ENCODE data around the gene SLC25A22. TPM values are rescaled to one million over a fixed set of nuclear protein-coding genes. Genes with fewer than 3 reads are reported as not detected.

The SLC25A22 gene
- total RNA-seq, 1 donor from 2014 or later = 84.9 TPM

GRCh38 chr11:811446-812245 is 13.6 kb upstream of the SLC25A22 start:
- H3K9me3 Mint-ChIP-seq = no peaks in the 10 kb centered on the region
- peaks cover 26% of the 10 kb centered on the region for H3K4me1 Mint-ChIP-seq
- intact Hi-C loops (cut with micrococcal nuclease) = loop anchor here (2.0 kb wide), 1 partner anchor 15 kb away; the partner anchor contains the start of gene CRACR2B
- H3K27ac Mint-ChIP-seq = peak overlapping the region; percentile 87
- peak overlapping the region; percentile 94 for H3K4me3 Mint-ChIP-seq
- H3K27me3 Mint-ChIP-seq = no peaks in the 10 kb centered on the region
- H3K36me3 Mint-ChIP-seq (ENCODE audit: low read depth) = peaks cover 37% of the 10 kb centered on the region
- no peak for DNase-seq

GRCh38 chr11:810040-810567 is 12.0 kb upstream of the SLC25A22 start:
- peak overlapping the region; percentile 98 for H3K27ac Mint-ChIP-seq
- peak overlapping the region; percentile 94 for H3K4me3 Mint-ChIP-seq
- intact Hi-C loops (cut with micrococcal nuclease) = loop anchor here (2.0 kb wide), 1 partner anchor 17 kb away; the partner anchor contains the start of gene CRACR2B
- H3K36me3 Mint-ChIP-seq (ENCODE audit: low read depth) = peaks cover 35% of the 10 kb centered on the region
- no peaks in the 10 kb centered on the region for H3K27me3 Mint-ChIP-seq
- no peaks in the 10 kb centered on the region for H3K9me3 Mint-ChIP-seq
- DNase-seq = no peak
- peaks cover 25% of the 10 kb centered on the region for H3K4me1 Mint-ChIP-seq

- Mint-ChIP-seq H3K27me3 (no peaks in the 10 kb centered on the region), H3K9me3 (no peaks in the 10 kb centered on the region), H3K27ac (peak within 1 kb of the TSS; percentile 98), H3K4me1 (peaks cover 27% of the 10 kb centered on the region), H3K36me3 (ENCODE audit: low read depth) (peaks cover 35% of the 10 kb centered on the region), H3K4me3 (peak within 1 kb of the TSS; percentile 94)
- peak; percentile 99 for DNase-seq
- intact Hi-C loops (cut with micrococcal nuclease) = loop anchor here (1.0 to 2.0 kb wide), 5 partner anchors 10 to 33 kb away; partner anchors contain the start of genes CRACR2B, GATD1, POLR2L and TSPAN4
Measured at GRCh38 chr11:809287-810039, 11.4 kb upstream of the SLC25A22 start, which contains the start of gene RPLP2. Gene RPLP2 (plus strand): TSS chr11:809967. CDS start chr11:810235, 268 bp downstream.

GRCh38 chr11:808427-809286 is 10.6 kb upstream of the SLC25A22 start:
- Mint-ChIP-seq H3K9me3 (no peaks in the 10 kb centered on the region), H3K4me1 (peaks cover 24% of the 10 kb centered on the region), H3K27ac (peak overlapping the region; percentile 98), H3K36me3 (ENCODE audit: low read depth) (peaks cover 32% of the 10 kb centered on the region), H3K4me3 (peak overlapping the region; percentile 94), H3K27me3 (no peaks in the 10 kb centered on the region)
- DNase-seq = peak; percentile 71
- intact Hi-C loops (cut with micrococcal nuclease) = loop anchor here (1.0 to 2.0 kb wide), 4 partner anchors 11 to 34 kb away; partner anchors contain the start of genes GATD1, POLR2L and TSPAN4

GRCh38 chr11:804599-804964 is 6.5 kb upstream of the SLC25A22 start:
- DNase-seq = no peak
- Mint-ChIP-seq H3K4me3 (peak overlapping the region; percentile 79), H3K27ac (peak overlapping the region; percentile 69), H3K9me3 (no peaks in the 10 kb centered on the region), H3K27me3 (no peaks in the 10 kb centered on the region), H3K4me1 (peaks cover 9% of the 10 kb centered on the region), H3K36me3 (ENCODE audit: low read depth) (peaks cover 12% of the 10 kb centered on the region)
- intact Hi-C loops (cut with micrococcal nuclease) = no loop called here

GRCh38 chr11:803770-804598 is 5.9 kb upstream of the SLC25A22 start:
- Mint-ChIP-seq H3K4me3 (peak overlapping the region; percentile 79), H3K27ac (peak overlapping the region; percentile 69)
- intact Hi-C loops (cut with micrococcal nuclease) = no loop called here

GRCh38 chr11:803467-803742 is 5.3 kb upstream of the SLC25A22 start:
- H3K36me3 Mint-ChIP-seq (ENCODE audit: low read depth) = peaks cover 10% of the 10 kb centered on the region
- no peak overlapping the region for H3K27ac Mint-ChIP-seq
- H3K9me3 Mint-ChIP-seq = no peaks in the 10 kb centered on the region
- intact Hi-C loops (cut with micrococcal nuclease) = no loop called here
- H3K4me1 Mint-ChIP-seq = peaks cover 6% of the 10 kb centered on the region
- H3K27me3 Mint-ChIP-seq = no peaks in the 10 kb centered on the region
- DNase-seq = no peak
- H3K4me3 Mint-ChIP-seq = peak overlapping the region; percentile 79

More at GRCh38 chr11:803770-804598, 5.9 kb upstream of the SLC25A22 start:
- Mint-ChIP-seq H3K27me3 (no peaks in the 10 kb centered on the region), H3K36me3 (ENCODE audit: low read depth) (peaks cover 11% of the 10 kb centered on the region), H3K9me3 (no peaks in the 10 kb centered on the region), H3K4me1 (peaks cover 8% of the 10 kb centered on the region)
- no peak for DNase-seq

GRCh38 chr11:802693-803466 is 4.8 kb upstream of the SLC25A22 start:
- Mint-ChIP-seq H3K9me3 (no peaks in the 10 kb centered on the region), H3K4me3 (peak overlapping the region; percentile 45), H3K27me3 (no peaks in the 10 kb centered on the region), H3K36me3 (ENCODE audit: low read depth) (peaks cover 10% of the 10 kb centered on the region), H3K27ac (no peak overlapping the region), H3K4me1 (peaks cover 4% of the 10 kb centered on the region)
- no peak for DNase-seq
- intact Hi-C loops (cut with micrococcal nuclease) = no loop called here

GRCh38 chr11:802018-802617 is 4.0 kb upstream of the SLC25A22 start:
- Mint-ChIP-seq H3K4me3 (no peak overlapping the region), H3K27ac (no peak overlapping the region), H3K27me3 (no peaks in the 10 kb centered on the region), H3K36me3 (ENCODE audit: low read depth) (peaks cover 10% of the 10 kb centered on the region), H3K4me1 (peaks cover 2% of the 10 kb centered on the region), H3K9me3 (no peaks in the 10 kb centered on the region)
- intact Hi-C loops (cut with micrococcal nuclease) = no loop called here
- DNase-seq = no peak

GRCh38 chr11:801097-801780 is 3.2 kb upstream of the SLC25A22 start:
- Mint-ChIP-seq H3K4me1 (peaks cover 7% of the 10 kb centered on the region), H3K27me3 (no peaks in the 10 kb centered on the region), H3K9me3 (no peaks in the 10 kb centered on the region), H3K36me3 (ENCODE audit: low read depth) (peaks cover 10% of the 10 kb centered on the region), H3K27ac (peak overlapping the region; percentile 20), H3K4me3 (peak overlapping the region; percentile 35)
- DNase-seq = no peak
- intact Hi-C loops (cut with micrococcal nuclease) = no loop called here

- Mint-ChIP-seq H3K4me3 (no peak overlapping the region), H3K27ac (no peak overlapping the region), H3K9me3 (no peaks in the 10 kb centered on the region), H3K4me1 (peaks cover 9% of the 10 kb centered on the region), H3K36me3 (ENCODE audit: low read depth) (peaks cover 14% of the 10 kb centered on the region), H3K27me3 (no peaks in the 10 kb centered on the region)
- no peak for DNase-seq
- intact Hi-C loops (cut with micrococcal nuclease) = no loop called here
Measured at GRCh38 chr11:800473-800872, 2.4 kb upstream of the SLC25A22 start.

Data from activated CD4-positive, alpha-beta T cell treated with anti-CD3 and anti-CD28 coated beads, Interleukin-2, amount 10 ng/mL, durations not matched to agents 24 days and 14 days (primary cell).